Subcutaneous abdominal adipose tissue (tissue), 5 donors: ENCODE data around the gene THEM4.
"Not testable (repeated sequence)": the region's sequence is repeated elsewhere in the genome, so short reads cannot be mapped to it uniquely, and the experiment has no call there.

Experiments
- H3K27ac ChIP-seq: one replicate; pipeline ENCODE4 v1.7.0; 2013; ENCODE audit warnings: low read depth, mild to moderate bottlenecking, inconsistent platforms, low read length, moderate library complexity
- H3K27me3 ChIP-seq, 5 donors: one replicate each; pipeline ENCODE4 v1.7.0; 2013; ENCODE audit warnings: low read length in 5 of 5, inconsistent platforms in 1 of 5; ENCODE audit not compliant: control insufficient read depth in 5 of 5, insufficient read depth in 4 of 5
- H3K36me3 ChIP-seq, 5 donors: one replicate each; pipeline ENCODE4 v1.7.0; 2013; ENCODE audit warnings: low read length in 5 of 5; ENCODE audit not compliant: control insufficient read depth in 5 of 5, insufficient read depth in 5 of 5
- H3K4me1 ChIP-seq, 5 donors: one replicate each; pipeline ENCODE4 v1.7.0; 2013; ENCODE audit warnings: low read length in 5 of 5, mild to moderate bottlenecking in 3 of 5, moderate library complexity in 1 of 5; ENCODE audit not compliant: control insufficient read depth in 5 of 5, insufficient read depth in 5 of 5
- H3K4me3 ChIP-seq, 5 donors: one replicate each; pipeline ENCODE4 v1.7.0; 2013; ENCODE audit warnings: low read length in 5 of 5, low read depth in 1 of 5
- H3K9ac ChIP-seq, 5 donors: one replicate each; pipeline ENCODE4 v1.7.0; 2013; ENCODE audit warnings: low read length in 5 of 5, mild to moderate bottlenecking in 4 of 5, moderate library complexity in 3 of 5
- H3K9me3 ChIP-seq, 5 donors: one replicate each; pipeline ENCODE4 v1.7.0; 2013; ENCODE audit warnings: low read length in 5 of 5; ENCODE audit not compliant: control insufficient read depth in 5 of 5
- donor health status: healthy.
- donor health status: healthy.
- donor health status: healthy.
- donor health status: healthy.
- donor health status: healthy.

Gene THEM4

GRCh38 chr1:151867321-151867720, 42.0 kb downstream of the THEM4 start:
- no peaks in the 10 kb centered on the region for H3K27me3 ChIP-seq
- peaks cover 0 to 30% (median 22%) of the 10 kb centered on the region in 5 donors for H3K4me1 ChIP-seq
- H3K9ac ChIP-seq, result no peak overlapping the region
- no peaks in the 10 kb centered on the region for H3K9me3 ChIP-seq
- H3K4me3 ChIP-seq, result no peak overlapping the region
- no peaks in the 10 kb centered on the region for H3K36me3 ChIP-seq
- no peak overlapping the region for H3K27ac ChIP-seq

- Histone ChIP-seq H3K36me3 (no peaks in the 10 kb centered on the region), H3K9me3 (no peaks in the 10 kb centered on the region), H3K27ac (no peak overlapping the region), H3K27me3 (no peaks in the 10 kb centered on the region), H3K4me1 (peaks cover 0 to 30% (median 22%) of the 10 kb centered on the region in 5 donors), H3K9ac (no peak overlapping the region), H3K4me3 (no peak overlapping the region)
These were observed 44.9 kb downstream of the THEM4 start for GRCh38 chr1:151864411-151864810.

GRCh38 chr1:151862604-151863003, 46.7 kb downstream of the THEM4 start:
- Histone ChIP-seq H3K9ac (no peak overlapping the region), H3K27me3 (no peaks in the 10 kb centered on the region), H3K9me3 (no peaks in the 10 kb centered on the region), H3K4me3 (no peak overlapping the region), H3K4me1 (peaks cover 0 to 33% (median 15%) of the 10 kb centered on the region in 5 donors), H3K36me3 (no peaks in the 10 kb centered on the region), H3K27ac (no peak overlapping the region)

DNA sequence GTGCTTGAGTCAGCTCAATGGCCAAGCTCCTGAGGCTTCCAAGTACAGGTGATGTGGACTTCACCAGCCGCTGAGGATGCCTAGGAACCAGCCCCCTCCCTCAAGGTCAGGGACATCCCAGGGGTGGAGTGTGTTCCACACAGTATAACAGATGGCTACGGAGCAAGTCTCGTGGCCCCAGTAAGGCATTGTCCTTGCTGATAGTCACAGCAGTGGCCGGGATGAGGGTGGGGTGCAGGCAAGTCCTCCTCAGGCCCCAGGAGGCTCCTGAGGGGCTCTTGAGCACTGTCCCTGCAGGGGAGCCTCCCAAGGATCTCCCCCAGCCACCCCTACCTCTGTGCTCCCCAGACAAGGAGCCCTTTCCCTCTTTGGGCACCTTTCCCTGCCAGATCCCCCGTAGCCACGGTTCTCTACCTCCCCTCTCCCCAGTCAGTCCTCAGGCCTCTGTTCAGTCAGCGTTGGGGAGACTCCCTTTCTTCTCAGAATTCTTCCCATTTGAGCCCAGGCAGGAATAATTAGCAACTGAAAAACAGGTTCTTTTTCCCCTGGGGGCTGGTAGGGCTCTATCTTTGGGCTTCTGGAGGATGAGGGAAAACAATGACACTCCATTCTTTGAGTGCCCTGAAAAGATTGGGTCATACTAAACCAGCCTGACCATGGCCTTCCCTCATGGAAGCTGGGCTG, 48.7 kb downstream of the THEM4 start:
- H3K27ac ChIP-seq, result no peak overlapping the region
- H3K27me3 ChIP-seq, result no peaks in the 10 kb centered on the region
- peaks cover 3 to 29% (median 9%) of the 10 kb centered on the region in 5 donors for H3K4me1 ChIP-seq
- no peak overlapping the region for H3K4me3 ChIP-seq
- no peaks in the 10 kb centered on the region for H3K9me3 ChIP-seq
- no peak overlapping the region for H3K9ac ChIP-seq
- H3K36me3 ChIP-seq, result no peaks in the 10 kb centered on the region

GRCh38 chr1:151859891-151860293, 49.4 kb downstream of the THEM4 start:
- Histone ChIP-seq H3K4me3 (no peak overlapping the region), H3K9ac (no peak overlapping the region), H3K27me3 (no peaks in the 10 kb centered on the region), H3K9me3 (no peaks in the 10 kb centered on the region), H3K27ac (no peak overlapping the region), H3K4me1 (peaks cover 3 to 33% (median 15%) of the 10 kb centered on the region in 5 donors), H3K36me3 (no peaks in the 10 kb centered on the region)

GRCh38 chr1:151858886-151859665, 50.2 kb downstream of the THEM4 start:
- no peak overlapping the region for H3K4me3 ChIP-seq
- no peaks in the 10 kb centered on the region for H3K9me3 ChIP-seq
- H3K9ac ChIP-seq, result no peak overlapping the region

GRCh38 chr1:151858030-151858746, 51.1 kb downstream of the THEM4 start:
- Histone ChIP-seq H3K9ac (no peak overlapping the region), H3K4me1 (peaks cover 3 to 23% (median 8%) of the 10 kb centered on the region in 5 donors), H3K27ac (no peak overlapping the region), H3K36me3 (no peaks in the 10 kb centered on the region), H3K27me3 (no peaks in the 10 kb centered on the region), H3K4me3 (no peak overlapping the region), H3K9me3 (no peaks in the 10 kb centered on the region)

More at GRCh38 chr1:151858886-151859665, 50.2 kb downstream of the THEM4 start:
- Histone ChIP-seq H3K4me1 (peaks cover 3 to 25% (median 8%) of the 10 kb centered on the region in 5 donors), H3K36me3 (no peaks in the 10 kb centered on the region), H3K27ac (no peak overlapping the region), H3K27me3 (no peaks in the 10 kb centered on the region)

- H3K36me3 ChIP-seq, result no peaks in the 10 kb centered on the region
- no peak overlapping the region for H3K4me3 ChIP-seq
- H3K9ac ChIP-seq, result peak overlapping the region in 3 of 5 donors; percentile 7 to 27 (median 27)
- H3K9me3 ChIP-seq, result no peaks in the 10 kb centered on the region
- peaks cover 0 to 3% (median 0%) of the 10 kb centered on the region in 5 donors for H3K27me3 ChIP-seq
- peaks cover 3 to 23% (median 8%) of the 10 kb centered on the region in 5 donors for H3K4me1 ChIP-seq
- peak overlapping the region; percentile 50 for H3K27ac ChIP-seq
These were observed 53.4 kb downstream of the THEM4 start for GRCh38 chr1:151855933-151856332.

GRCh38 chr1:151855516-151855915, 53.8 kb downstream of the THEM4 start:
- peak overlapping the region in 2 of 5 donors; percentile 27 for H3K9ac ChIP-seq
- not testable (repeated sequence) for H3K9me3 ChIP-seq
- H3K27ac ChIP-seq, result peak overlapping the region; percentile 50

More at GRCh38 chr1:151855516-151855915, 53.8 kb downstream of the THEM4 start:
- not testable (repeated sequence) for H3K27me3 ChIP-seq, H3K36me3 ChIP-seq, H3K4me3 ChIP-seq
- peaks cover 3 to 23% (median 8%) of the 10 kb centered on the region in 5 donors for H3K4me1 ChIP-seq
